ENCODE measurements around the gene MDFIC. TPM values are rescaled to one million over a fixed set of nuclear protein-coding genes. Genes with fewer than 3 reads are reported as not detected.

MDFIC gene
- total and polyA plus RNA-seq, 4 donors = 3.2 to 6.6 (median 5.3) TPM

- no peak for TF ChIP-seq CTCF (IDR thresholded peaks at IDR 0.05; ENCODE audit: low read depth, low read length, missing input control)
- TF ChIP-seq RXRA (IDR thresholded peaks at IDR 0.05) = no peak
Observed at GRCh38 chr7:114934086-114934485, 12.2 kb downstream of the MDFIC start (continued).

GRCh38 chr7:114934713-114935112, 12.8 kb downstream of the MDFIC start:
- no peak overlapping the region for H3K4me3 ChIP-seq (ENCODE audit: low read depth in 1 of 3, low read length in 3 of 3)
- H3K27ac ChIP-seq (ENCODE audit: low read depth in 1 of 2, low read length in 2 of 2) = no peak overlapping the region
- H3K36me3 ChIP-seq (ENCODE audit: control insufficient read depth in 4 of 4, insufficient read depth in 3 of 4, low read depth in 1 of 4, low read length in 3 of 4) = peaks cover 0 to 4% (median 0%) of the 10 kb centered on the region in 4 donors
- TF ChIP-seq HNF4G (IDR thresholded peaks at IDR 0.05) (no peak), ATF3 (IDR thresholded peaks at IDR 0.05) (no peak), NR2F2 (IDR thresholded peaks at IDR 0.05) (no peak), FOXA1 (IDR thresholded peaks at IDR 0.05) (no peak), SP1 (IDR thresholded peaks at IDR 0.05) (no peak), REST (IDR thresholded peaks at IDR 0.05) (no peak), RXRA (IDR thresholded peaks at IDR 0.05) (no peak), MAX (IDR thresholded peaks at IDR 0.05) (no peak), CTCF (IDR thresholded peaks at IDR 0.05; ENCODE audit: low read depth, low read length, missing input control) (no peak)
- H3K9me3 ChIP-seq (ENCODE audit: control insufficient read depth in 4 of 4, low read length in 3 of 4) = no peaks in the 10 kb centered on the region
- H3K9ac ChIP-seq (ENCODE audit: low read depth in 1 of 2, low read length in 2 of 2) = no peak overlapping the region
- no peak for DNase-seq (ENCODE audit: low spot score)
- no peaks in the 10 kb centered on the region for H3K27me3 ChIP-seq (ENCODE audit: control insufficient read depth in 4 of 4, insufficient read depth in 4 of 4, low read length in 3 of 4)
- peaks cover 0 to 5% (median 2%) of the 10 kb centered on the region in 4 donors for H3K4me1 ChIP-seq (ENCODE audit: control insufficient read depth in 4 of 4, insufficient read depth in 4 of 4, low read length in 3 of 4)

- Histone ChIP-seq H3K27ac (ENCODE audit: low read depth in 1 of 2, low read length in 2 of 2) (no peak overlapping the region), H3K4me3 (ENCODE audit: low read depth in 1 of 3, low read length in 3 of 3) (no peak overlapping the region), H3K9ac (ENCODE audit: low read depth in 1 of 2, low read length in 2 of 2) (no peak overlapping the region), H3K9me3 (ENCODE audit: control insufficient read depth in 4 of 4, low read length in 3 of 4) (no peaks in the 10 kb centered on the region), H3K36me3 (ENCODE audit: control insufficient read depth in 4 of 4, insufficient read depth in 3 of 4, low read depth in 1 of 4, low read length in 3 of 4) (peaks cover 0 to 4% (median 0%) of the 10 kb centered on the region in 4 donors), H3K4me1 (ENCODE audit: control insufficient read depth in 4 of 4, insufficient read depth in 4 of 4, low read length in 3 of 4) (peaks cover 0 to 5% (median 2%) of the 10 kb centered on the region in 4 donors), H3K27me3 (ENCODE audit: control insufficient read depth in 4 of 4, insufficient read depth in 4 of 4, low read length in 3 of 4) (no peaks in the 10 kb centered on the region)
- no peak for DNase-seq (ENCODE audit: low spot score)
- 84% methylated on average over 2 of the region's 2 CpGs for WGBS
- no peak for TF ChIP-seq RAD21 (IDR thresholded peaks at IDR 0.05)
- TF ChIP-seq ATF3 (IDR thresholded peaks at IDR 0.05) = no peak
- no peak for TF ChIP-seq TAF1 (conservative IDR thresholded peaks at IDR 0.05)
- no peak for TF ChIP-seq HNF4G (IDR thresholded peaks at IDR 0.05)
- TF ChIP-seq FOXA1 (IDR thresholded peaks at IDR 0.05) = no peak
- TF ChIP-seq SP1 (IDR thresholded peaks at IDR 0.05) = no peak
- TF ChIP-seq GABPA (IDR thresholded peaks at IDR 0.05 in 1 of 2, conservative IDR thresholded peaks at IDR 0.05 in 1 of 2) = no peak
- TF ChIP-seq EGR1 (IDR thresholded peaks at IDR 0.05; ENCODE audit: low read depth in 2 of 2) = no peak
- no peak for TF ChIP-seq JUND (IDR thresholded peaks at IDR 0.05)
- no peak for TF ChIP-seq YY1 (IDR thresholded peaks at IDR 0.05)
- no peak for TF ChIP-seq REST (IDR thresholded peaks at IDR 0.05)
- TF ChIP-seq RXRA (IDR thresholded peaks at IDR 0.05) = no peak
Observed at GRCh38 chr7:114936471-114936870, 14.6 kb downstream of the MDFIC start.

All from liver (tissue), 9 donors.